Activated CD4-positive, alpha-beta T cell treated with anti-CD3 and anti-CD28 coated beads for 1 hour (primary cell): Measurements from ENCODE around the gene HRH3.

Experiments used
- DNase-seq: peaks from one replicate; pipeline ENCODE4 v3.0.0-alpha.2; 2020

The HRH3 gene

DNA sequence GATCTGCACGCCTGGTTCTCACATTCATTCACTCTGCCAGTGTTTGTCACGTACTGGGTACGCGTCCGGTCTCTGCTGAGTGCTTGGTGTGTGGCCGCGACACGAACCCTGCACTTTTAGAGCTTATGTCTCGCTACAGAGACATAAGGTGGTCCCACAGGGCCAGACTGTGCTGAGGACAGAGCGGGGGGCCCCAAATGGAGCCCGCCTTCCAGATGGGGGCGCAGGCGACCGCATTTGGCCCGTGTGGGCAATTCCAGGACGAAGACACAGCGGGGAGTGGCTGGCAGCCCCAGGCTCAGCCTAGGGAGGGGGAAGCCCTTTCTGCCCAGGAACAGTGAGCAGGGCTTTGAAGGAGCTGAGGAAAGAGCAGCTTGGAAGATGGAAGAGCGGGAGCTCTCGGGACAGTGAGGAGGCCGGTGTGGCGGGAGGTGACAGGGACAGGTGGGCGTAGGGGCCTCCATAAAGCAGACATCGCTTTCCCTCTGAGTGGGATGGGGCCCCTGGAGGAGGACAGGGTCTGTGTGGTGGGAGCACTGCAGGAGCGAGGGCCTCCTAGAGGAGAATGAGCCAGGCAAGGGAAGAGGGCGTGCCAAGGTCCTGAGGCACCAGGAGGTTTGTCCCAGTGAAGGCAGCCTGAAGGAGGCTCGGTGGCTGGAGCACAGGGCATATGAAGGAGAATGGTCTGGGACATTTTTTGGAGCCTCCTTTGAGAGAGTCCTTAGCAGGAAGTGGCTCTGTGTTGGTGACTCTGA lies 45.0 kb downstream of the HRH3 start:
- no peak for DNase-seq

DNA sequence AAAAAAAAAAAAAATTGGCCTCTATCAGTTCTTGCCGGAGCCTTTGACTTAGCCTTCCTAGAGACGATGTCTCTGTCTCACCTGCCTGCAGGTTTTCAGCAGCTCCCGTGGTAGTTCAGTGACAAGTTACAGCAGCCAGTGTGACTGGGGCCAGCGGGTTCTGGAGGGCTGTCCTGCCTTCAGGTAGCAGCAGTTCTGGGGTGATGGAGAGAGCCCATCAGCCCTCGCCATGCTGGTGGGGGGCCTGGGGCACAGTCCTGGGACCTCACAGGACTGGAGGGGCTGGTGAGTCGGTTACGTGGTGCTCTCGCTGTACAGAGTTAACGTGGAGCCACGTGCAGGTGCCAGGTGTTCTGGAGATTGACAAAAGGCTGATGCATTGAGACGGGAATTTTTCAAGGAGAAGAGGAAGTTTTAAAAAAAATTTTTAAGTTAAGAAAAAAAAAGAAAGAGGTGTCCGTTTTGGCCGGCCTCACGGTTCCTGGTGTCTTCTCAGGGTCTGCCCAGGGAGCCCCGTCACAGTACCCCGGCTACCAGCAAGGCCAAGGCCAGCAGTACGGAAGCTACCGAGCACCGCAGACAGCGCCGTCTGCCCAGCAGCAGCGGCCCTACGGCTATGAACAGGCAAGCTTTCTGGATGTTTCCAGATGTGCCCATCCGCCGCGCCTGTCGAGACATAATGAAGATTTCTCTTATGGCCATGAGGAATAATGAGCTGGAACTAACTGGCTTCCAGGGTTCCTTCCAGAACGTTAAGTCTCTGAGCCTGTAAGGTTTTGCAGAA lies 45.9 kb downstream of the HRH3 start:
- DNase-seq, result no peak

DNA sequence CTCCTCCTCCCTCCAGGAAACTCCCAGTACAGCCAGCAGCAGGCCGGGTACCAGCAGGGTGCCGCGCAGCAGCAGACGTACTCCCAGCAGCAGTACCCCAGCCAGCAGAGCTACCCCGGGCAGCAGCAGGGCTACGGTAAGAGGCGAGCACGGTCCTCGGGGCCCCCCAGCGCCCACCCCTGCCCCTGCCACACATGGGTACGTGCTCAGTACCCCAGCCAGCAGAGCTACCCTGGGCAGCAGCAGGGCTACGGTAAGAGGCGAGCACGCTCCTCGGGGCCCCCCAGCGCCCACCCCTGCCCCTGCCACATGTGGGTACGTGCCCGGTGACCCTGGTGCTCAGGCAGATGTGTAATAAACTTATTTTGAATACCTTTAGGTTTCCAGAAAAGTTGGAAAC lies 47.4 kb downstream of the HRH3 start:
- DNase-seq, result no peak

DNA sequence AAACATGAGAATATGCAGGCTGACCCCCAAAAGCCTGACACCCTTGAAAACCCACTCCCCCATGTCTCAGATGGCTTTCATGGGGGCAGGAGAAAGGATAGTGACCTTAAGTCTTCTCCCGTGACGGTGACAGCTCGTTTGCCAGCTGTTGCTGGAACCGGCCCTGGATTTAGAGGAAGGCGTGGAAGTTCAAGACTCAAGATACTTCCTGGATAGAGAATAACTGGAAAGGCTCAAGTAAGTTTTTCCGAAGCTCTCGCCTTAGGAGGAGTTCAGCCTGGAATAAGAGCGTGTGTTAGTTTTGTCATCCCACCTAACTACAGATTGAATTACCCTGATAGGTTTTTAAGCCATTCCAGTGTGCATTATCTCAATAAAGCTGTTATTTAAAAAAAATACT lies 48.8 kb downstream of the HRH3 start:
- DNase-seq, result no peak

DNA sequence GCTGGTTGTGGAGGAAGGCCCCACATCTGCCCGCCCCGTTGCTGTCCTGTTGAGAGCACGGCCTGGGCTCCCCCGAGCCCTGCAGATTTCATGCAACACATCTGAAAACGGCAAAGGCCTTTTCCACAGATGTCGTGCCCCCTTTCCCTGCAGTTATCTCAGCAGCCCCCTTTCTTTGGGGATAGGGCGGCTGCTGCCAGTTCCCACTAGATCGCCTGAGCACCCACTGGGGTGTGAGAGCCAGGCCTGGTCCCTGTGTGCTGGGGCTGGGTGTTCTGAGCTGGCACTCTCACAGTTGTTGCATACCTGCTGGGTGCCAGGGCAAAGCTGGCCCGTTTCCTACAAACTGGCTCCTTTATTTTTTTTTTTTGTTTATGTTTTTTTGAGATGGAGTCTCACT lies 49.5 kb downstream of the HRH3 start:
- DNase-seq, result no peak

DNA sequence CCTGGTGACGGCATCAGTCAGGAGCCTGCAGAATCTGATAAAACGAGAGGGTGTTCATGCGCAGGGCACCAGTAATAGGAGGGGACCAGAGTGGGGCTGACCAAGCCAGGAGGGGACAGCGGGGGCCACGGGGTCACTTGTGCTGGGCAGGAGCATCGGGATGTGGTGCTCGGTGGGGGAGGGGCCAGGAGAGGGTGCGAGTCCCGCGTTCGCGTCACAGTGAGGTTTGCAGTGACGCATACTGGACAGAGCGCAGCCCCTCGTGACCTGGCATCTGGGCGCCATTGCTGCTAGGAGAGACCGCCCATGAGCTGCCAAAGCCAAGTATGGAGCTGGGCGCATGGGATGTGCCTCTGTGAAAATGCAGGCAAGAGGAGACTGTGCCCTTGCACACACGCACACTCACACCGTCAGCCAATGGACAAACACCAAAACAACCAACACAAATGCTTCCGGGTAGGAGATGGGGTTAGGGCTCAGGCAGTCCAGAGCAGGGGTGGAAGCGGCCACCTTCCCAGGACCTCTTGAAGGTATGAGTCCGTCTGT lies 51.1 kb downstream of the HRH3 start:
- no peak for DNase-seq

DNA sequence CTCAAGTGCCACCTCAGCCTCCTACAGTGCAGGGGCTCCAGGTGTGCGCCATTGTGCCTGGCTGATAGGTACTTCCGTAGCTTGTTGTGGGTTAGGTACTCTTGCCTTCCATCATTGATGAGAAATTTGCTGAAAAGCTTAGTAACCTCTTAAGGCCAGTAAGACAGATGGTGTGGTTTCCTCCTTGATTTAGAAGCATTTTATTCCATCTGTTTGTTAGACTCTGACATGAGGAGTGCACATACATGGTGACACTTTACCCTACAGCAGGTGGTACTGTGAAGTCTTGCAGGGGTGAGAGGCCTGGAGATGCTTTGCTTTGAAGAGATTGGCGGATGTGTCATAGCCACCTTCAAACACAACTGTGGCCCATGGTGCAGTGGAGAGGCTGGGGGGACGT lies 52.0 kb downstream of the HRH3 start:
- DNase-seq, result no peak

DNA sequence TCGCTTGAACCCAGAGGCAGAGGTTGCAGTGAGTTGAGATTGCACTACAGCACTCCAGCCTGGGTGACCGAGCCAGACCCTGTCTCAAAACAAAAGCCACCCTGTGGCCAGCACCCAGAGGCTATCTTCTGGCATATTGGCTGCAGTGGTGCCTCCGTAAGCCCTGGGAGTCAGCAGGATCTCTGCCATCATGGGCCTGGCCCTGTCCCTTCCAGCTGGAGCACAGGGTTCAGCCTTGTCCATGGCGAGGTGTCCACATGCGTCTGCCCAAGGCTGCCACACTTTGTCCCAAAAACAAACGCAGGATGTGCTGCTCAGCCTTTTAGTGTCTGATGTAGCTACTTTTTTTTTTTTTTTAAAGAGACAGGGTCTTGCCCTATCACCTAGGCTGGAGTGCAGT lies 52.6 kb downstream of the HRH3 start:
- DNase-seq, result no peak

DNA sequence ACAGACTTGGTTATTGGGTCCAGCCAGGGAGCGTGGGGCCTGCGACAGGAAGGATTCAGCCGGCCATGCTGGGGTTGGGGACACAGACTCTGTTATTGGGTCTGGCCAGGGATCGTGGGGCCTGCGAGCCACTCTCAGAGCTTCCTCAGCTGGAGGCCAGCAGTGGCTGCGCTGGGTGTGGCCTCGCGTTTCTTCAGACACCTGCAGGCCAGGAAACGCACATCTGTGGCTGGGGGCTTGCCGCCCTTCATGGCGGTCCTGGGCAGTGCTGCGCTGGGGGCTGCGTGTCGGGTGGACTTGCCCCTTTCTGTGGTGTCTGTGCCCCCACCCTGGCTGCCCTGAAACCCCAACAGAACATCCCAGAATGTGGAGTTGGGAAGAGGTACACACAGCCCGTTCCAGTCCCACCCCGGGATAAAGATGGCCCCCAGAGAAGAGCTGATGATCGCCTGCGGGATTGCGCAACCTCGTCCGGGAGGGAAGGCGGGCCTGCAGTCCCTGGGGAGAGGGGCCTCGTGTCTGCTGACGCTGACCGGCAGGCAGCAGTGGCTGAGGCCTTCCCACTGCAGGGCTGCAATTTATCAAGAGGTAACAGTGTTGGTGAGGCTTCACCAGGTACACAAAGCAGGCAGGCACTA lies 54.2 kb downstream of the HRH3 start:
- no peak for DNase-seq
